HepG2 (cell line): ENCODE results near the gene BIRC7. TPM values are rescaled to one million over a fixed set of nuclear protein-coding genes. Genes with fewer than 3 reads are reported as not detected.

Experiments
- ATRX ChIP-seq: sonication (generic); formaldehyde crosslinking; IDR thresholded peaks from 2 replicates; pipeline ENCODE4 v1.4.0; 2020; ENCODE audit warnings: missing genetic modification reagents, borderline replicate concordance
- BRF2 ChIP-seq: sonication (generic); formaldehyde crosslinking; IDR thresholded peaks from 2 replicates; pipeline ENCODE4 v1.8.1; 2022; ENCODE audit warnings: mild to moderate bottlenecking, missing genetic modification reagents
- CC2D1A ChIP-seq: sonication (generic); formaldehyde crosslinking; IDR thresholded peaks from 2 replicates; pipeline ENCODE4 v1.8.1; 2023; ENCODE audit warnings: mild to moderate bottlenecking, missing genetic modification reagents
- DMTF1 ChIP-seq: sonication (generic); formaldehyde crosslinking; IDR thresholded peaks from 2 replicates; pipeline ENCODE4 v1.4.0; 2020; ENCODE audit warnings: mild to moderate bottlenecking, missing genetic modification reagents
- FOXA1 ChIP-seq, 2 experiments: fragments of 450-650 bp in 1 of 2; sonication (generic) in 1 of 2; formaldehyde crosslinking in 1 of 2; IDR thresholded peaks; 2 replicates each; pipeline versions ENCODE4 v1.4.0 to v1.6.1; 2016 to 2020; ENCODE audit warnings: missing genetic modification reagents in 1 of 2
- HNRNPK ChIP-seq: fragments of 200-400 bp; formaldehyde crosslinking; IDR thresholded peaks from 2 replicates; pipeline ENCODE4 v1.6.1; 2018; ENCODE audit warnings: low read length, low read depth, moderate library complexity, mild to moderate bottlenecking; ENCODE audit not compliant: poor library complexity, severe bottlenecking
- IRF1 ChIP-seq: sonication (generic); formaldehyde crosslinking; IDR thresholded peaks from 2 replicates; pipeline ENCODE4 v1.4.0; 2020; ENCODE audit warnings: low read depth, mild to moderate bottlenecking, missing genetic modification reagents
- JDP2 ChIP-seq: sonication (generic); formaldehyde crosslinking; IDR thresholded peaks from 2 replicates; pipeline ENCODE4 v1.8.1; 2022; ENCODE audit warnings: missing genetic modification reagents, borderline replicate concordance
- KMT2B ChIP-seq: IDR thresholded peaks from 2 replicates; pipeline ENCODE4 v1.6.1; 2016; ENCODE audit warnings: missing genetic modification reagents, missing compliant biosample characterization
- MYNN ChIP-seq: sonication (generic); formaldehyde crosslinking; IDR thresholded peaks from 2 replicates; pipeline ENCODE4 v1.4.0; 2020; ENCODE audit warnings: mild to moderate bottlenecking, low read depth, missing genetic modification reagents
- NR2C2 ChIP-seq: sonication (generic); formaldehyde crosslinking; IDR thresholded peaks from 2 replicates; pipeline ENCODE4 v1.4.0; 2020; ENCODE audit warnings: missing genetic modification reagents, mild to moderate bottlenecking, moderate library complexity, borderline replicate concordance
- NR2F2 ChIP-seq: IDR thresholded peaks from 2 replicates; pipeline ENCODE4 v1.6.1; 2012; ENCODE audit warnings: low read depth, inconsistent platforms, borderline replicate concordance
- NR2F6 ChIP-seq, 2 experiments: IDR thresholded peaks; 2 replicates each; pipeline ENCODE4 v1.6.1; 2016; ENCODE audit warnings: antibody characterized with exemption in 1 of 2, mild to moderate bottlenecking in 1 of 2
- PRPF4 ChIP-seq: fragments of 200-400 bp; formaldehyde crosslinking; IDR thresholded peaks from 2 replicates; pipeline ENCODE4 v1.6.1; 2016; ENCODE audit warnings: low read length, low read depth; ENCODE audit not compliant: poor library complexity, severe bottlenecking
- RBM39 ChIP-seq: fragments of 200-400 bp; formaldehyde crosslinking; IDR thresholded peaks from one replicate; pipeline ENCODE4 v1.6.1; 2018; ENCODE audit warnings: antibody characterized with exemption, mild to moderate bottlenecking, low read depth, low read length; ENCODE audit not compliant: poor library complexity, severe bottlenecking
- SETDB1 ChIP-seq: sonication (generic); formaldehyde crosslinking; IDR thresholded peaks from 2 replicates; pipeline ENCODE4 v1.5.1; 2020; ENCODE audit warnings: missing genetic modification reagents, mild to moderate bottlenecking, borderline replicate concordance
- SIN3A ChIP-seq: IDR thresholded peaks from 2 replicates; pipeline ENCODE4 v1.6.1; 2011; ENCODE audit warnings: low read depth, mild to moderate bottlenecking, control low read depth, low read length, borderline replicate concordance
- SNAPC4 ChIP-seq: sonication (generic); formaldehyde crosslinking; IDR thresholded peaks from 2 replicates; pipeline ENCODE4 v1.4.0; 2020; ENCODE audit warnings: mild to moderate bottlenecking, missing genetic modification reagents
- ZNF562 ChIP-seq: sonication (generic); formaldehyde crosslinking; IDR thresholded peaks from 2 replicates; pipeline ENCODE4 v1.8.0; 2022; ENCODE audit warnings: missing genetic modification reagents, borderline replicate concordance
- ZSCAN21 ChIP-seq: sonication (generic); formaldehyde crosslinking; IDR thresholded peaks from 2 replicates; pipeline ENCODE4 v1.8.0; 2022; ENCODE audit warnings: mild to moderate bottlenecking, missing genetic modification reagents, moderate library complexity, borderline replicate concordance
- polyA plus RNA-seq, 8 experiments: library from polyadenylated mRNA; depleted of rRNA in 3 of 8; stranded (reverse) in 7 of 8; unstranded in 1 of 8; fragments of >200 nt; fragmentation: Illumina TruSeq in 4 of 8; extraction: Trizol in 4 of 8; gene quantifications; 2 replicates each; pipeline versions ENCODE4 v1.2.1 to v1.2.3, GENCODE V29; 2011 to 2016; ENCODE audit warnings: low read depth in 4 of 8, missing spikeins in 1 of 8, mixed read lengths in 1 of 8; ENCODE audit not compliant: insufficient read depth in 1 of 8
- total RNA-seq, 5 experiments: library from RNA; depleted of rRNA; stranded (reverse); fragments of >200 nt; fragmentation: Illumina TruSeq; extraction: Trizol; gene quantifications; 2 replicates each; pipeline ENCODE4 v1.2.3, GENCODE V29; 2016; ENCODE audit warnings: low read depth in 1 of 5

BIRC7 gene
- total and polyA plus RNA-seq, 2 of the 13 experiments (the other 11 are each of a cell fraction or from before 2014, with no cell fraction given) = 0.27 to 5.1 TPM

- TF ChIP-seq ZSCAN21 (CRISPR knock-in tag) (0 out of 2 replicates have a peak, but pooled peaks have one; percentile 49), MYNN (CRISPR knock-in tag) (no peak), ATRX (CRISPR knock-in tag) (no peak), ZNF562 (CRISPR knock-in tag) (no peak), SETDB1 (CRISPR knock-in tag) (no peak), IRF1 (CRISPR knock-in tag) (no peak), NR2F6 (IDR thresholded peaks at IDR 0.05) (peak; percentile 75), NR2F6 (CRISPR knock-in tag; IDR thresholded peaks at IDR 0.05) (peak; percentile 81), CC2D1A (CRISPR knock-in tag) (no peak), RBM39 (no peak), SIN3A (no peak), DMTF1 (CRISPR knock-in tag) (no peak), PRPF4 (no peak), NR2C2 (peak; percentile 67), KMT2B (0 out of 2 replicates have a peak, but pooled peaks have one; percentile 35), BRF2 (no peak), JDP2 (no peak), HNRNPK (peak; percentile 62), FOXA1 (IDR thresholded peaks at IDR 0.05) (no peak), FOXA1 (CRISPR knock-in tag; IDR thresholded peaks at IDR 0.05) (no peak), NR2F2 (0 out of 2 replicates have a peak, but pooled peaks have one; percentile 41), SNAPC4 (CRISPR knock-in tag) (no peak)
These were observed at the start of gene BIRC7 (continued) for GRCh38 chr20:63235399-63235983.
